H1 (cell line): Measurements from ENCODE around the gene ARSK.

Source experiments
- CHD2 ChIP-seq: IDR thresholded peaks from 2 replicates; pipeline ENCODE4 v1.6.1; 2012; ENCODE audit warnings: low read length, improper control_type of control experiment
- CTCF ChIP-seq, 3 experiments: IDR thresholded peaks; 1 replicate in 2 of 3; 2 replicates in 1 of 3; pipeline versions ENCODE4 v1.5.1 to v1.6.1; 2011; ENCODE audit warnings: low read length in 3 of 3, mild to moderate bottlenecking in 3 of 3, inconsistent platforms in 2 of 3, low read depth in 1 of 3, moderate library complexity in 1 of 3; ENCODE audit not compliant: insufficient read depth in 1 of 3; ENCODE audit errors: control extremely low read depth in 1 of 3
- EP300 ChIP-seq, 2 experiments: IDR thresholded peaks; 1 replicate in 1 of 2; 2 replicates in 1 of 2; pipeline ENCODE4 v1.6.1; 2011 to 2012; ENCODE audit warnings: low read depth in 2 of 2, low read length in 2 of 2, mild to moderate bottlenecking in 2 of 2, borderline replicate concordance in 1 of 2, inconsistent platforms in 1 of 2, moderate library complexity in 1 of 2
- MAFK ChIP-seq: IDR thresholded peaks from 2 replicates; pipeline ENCODE4 v1.6.1; 2012; ENCODE audit warnings: low read depth, mild to moderate bottlenecking, improper control_type of control experiment, low read length
- NRF1 ChIP-seq: IDR thresholded peaks from 2 replicates; pipeline ENCODE4 v1.6.1; 2011; ENCODE audit warnings: mild to moderate bottlenecking, low read depth, low read length, improper control_type of control experiment
- POLR2A ChIP-seq, 2 experiments: IDR thresholded peaks; 1 replicate in 1 of 2; 2 replicates in 1 of 2; pipeline ENCODE4 v1.6.1; 2011; ENCODE audit warnings: low read depth in 2 of 2, low read length in 2 of 2, mild to moderate bottlenecking in 2 of 2; ENCODE audit errors: control extremely low read depth in 1 of 2
- POLR2AphosphoS5 ChIP-seq: IDR thresholded peaks from 2 replicates; pipeline ENCODE4 v1.6.1; 2011; ENCODE audit warnings: low read depth, low read length
- RBBP5 ChIP-seq: IDR thresholded peaks from 2 replicates; pipeline ENCODE4 v1.7.1; 2012; ENCODE audit warnings: low read depth, mild to moderate bottlenecking, inconsistent platforms, low read length, moderate library complexity, borderline replicate concordance
- SIN3A ChIP-seq, 2 experiments: IDR thresholded peaks in 1 of 2; conservative IDR thresholded peaks in 1 of 2; 2 replicates each; pipeline ENCODE4 v1.6.1; 2011 to 2012; ENCODE audit warnings: low read length in 2 of 2, improper control_type of control experiment in 1 of 2, low read depth in 1 of 2, mild to moderate bottlenecking in 1 of 2
- TF ChIP-seq, protein P1 (sequence below): IDR thresholded peaks from 2 replicates; pipeline ENCODE4 v1.6.1; 2011; ENCODE audit warnings: low read length, improper control_type of control experiment

GRCh38 chr5:95518417-95518816 is 36.5 kb upstream of the ARSK start:
- TF ChIP-seq CTCF (IDR thresholded peaks at IDR 0.05; ENCODE audit: control extremely low read depth in 1 of 3, insufficient read depth in 1 of 3, low read depth in 1 of 3, low read length in 3 of 3), result no peak
- TF ChIP-seq, protein P1, sequence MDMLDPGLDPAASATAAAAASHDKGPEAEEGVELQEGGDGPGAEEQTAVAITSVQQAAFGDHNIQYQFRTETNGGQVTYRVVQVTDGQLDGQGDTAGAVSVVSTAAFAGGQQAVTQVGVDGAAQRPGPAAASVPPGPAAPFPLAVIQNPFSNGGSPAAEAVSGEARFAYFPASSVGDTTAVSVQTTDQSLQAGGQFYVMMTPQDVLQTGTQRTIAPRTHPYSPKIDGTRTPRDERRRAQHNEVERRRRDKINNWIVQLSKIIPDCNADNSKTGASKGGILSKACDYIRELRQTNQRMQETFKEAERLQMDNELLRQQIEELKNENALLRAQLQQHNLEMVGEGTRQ, result no peak
- TF ChIP-seq RBBP5, result no peak
- no peak for TF ChIP-seq MAFK
- TF ChIP-seq NRF1, result no peak
- no peak for TF ChIP-seq CHD2
- TF ChIP-seq POLR2AphosphoS5, result no peak
- no peak for TF ChIP-seq EP300 (IDR thresholded peaks at IDR 0.05; ENCODE audit: borderline replicate concordance in 1 of 2, low read depth in 2 of 2, low read length in 2 of 2)
- TF ChIP-seq POLR2A (IDR thresholded peaks at IDR 0.05; ENCODE audit: control extremely low read depth in 1 of 2, low read depth in 2 of 2, low read length in 2 of 2), result no peak
- no peak for TF ChIP-seq SIN3A (conservative IDR thresholded peaks at IDR 0.05 in 1 of 2, IDR thresholded peaks at IDR 0.05 in 1 of 2; ENCODE audit: low read depth in 1 of 2, low read length in 2 of 2)
